PC-9 (cell line): ENCODE data around the gene EID3. TPM values are rescaled to one million over a fixed set of nuclear protein-coding genes. Genes with fewer than 3 reads are reported as not detected.
A peak's percentile ranks its signal among the peaks of the same experiment; 100 is the strongest.
"Not testable (repeated sequence)": the region's sequence is repeated elsewhere in the genome, so short reads cannot be mapped to it uniquely, and the experiment has no call there.

ENCODE experiments used
- BruUV-seq: library from RNA; stranded (reverse); fragments of 400-500 nt; replicated peaks from 2 replicates; lab custom pipeline; 2021; lab: Mats Ljungman, UMichigan
- CTCF ChIA-PET: fragments of 300-600 bp; sonication (Branson Sonifier 250); formaldehyde crosslinking; loops from one replicate; lab custom pipeline; 2022; ENCODE audit warnings: antibody characterized with exemption; lab: Charles Lee
- POLR2A ChIA-PET: fragments of 300-600 bp; sonication (Branson Sonifier 250); formaldehyde crosslinking; loops from one replicate; lab custom pipeline; 2022; ENCODE audit warnings: antibody characterized with exemption; ENCODE audit not compliant: unreplicated experiment; lab: Charles Lee
- DNase-seq, 2 experiments: peaks; one replicate each; pipeline versions ENCODE4 v3.0.0 to v3.0.0-alpha.2; 2015 to 2022; ENCODE audit warnings: mixed read lengths in 1 of 2
- H2AFZ ChIP-seq: fragments of 200-600 bp; sonication (generic); 2 replicates; pipeline ENCODE4 v1.8.1; 2017; ENCODE audit warnings: antibody characterized with exemption
- H3F3A ChIP-seq: fragments of 200-600 bp; sonication (generic); 2 replicates; pipeline ENCODE4 v1.8.1; 2017; ENCODE audit warnings: antibody characterized with exemption, mild to moderate bottlenecking, low read depth; ENCODE audit not compliant: insufficient read depth
- H3K27ac ChIP-seq: fragments of 200-600 bp; sonication (generic); 2 replicates; pipeline ENCODE4 v1.6.1; 2016; ENCODE audit warnings: mixed run types
- H3K27me3 ChIP-seq: fragments of 200-600 bp; sonication (generic); 2 replicates; pipeline ENCODE4 v1.6.1; 2016; ENCODE audit warnings: low read depth, mixed run types; ENCODE audit not compliant: insufficient read depth
- H3K36me3 ChIP-seq: fragments of 200-600 bp; sonication (generic); 2 replicates; pipeline ENCODE4 v1.6.1; 2016; ENCODE audit warnings: low read depth, mixed run types
- H3K4me1 ChIP-seq: fragments of 200-600 bp; sonication (generic); replicated peaks from 2 replicates; pipeline ENCODE4 v1.6.1; 2016; ENCODE audit warnings: mixed run types; ENCODE audit not compliant: insufficient read depth
- H3K4me2 ChIP-seq: fragments of 200-600 bp; sonication (generic); 2 replicates; pipeline ENCODE4 v1.6.1; 2017; ENCODE audit warnings: mixed run types
- H3K4me3 ChIP-seq: fragments of 200-600 bp; sonication (generic); 2 replicates; pipeline ENCODE4 v1.6.1; 2016; ENCODE audit warnings: mixed run types
- H3K79me2 ChIP-seq: fragments of 200-600 bp; sonication (generic); 2 replicates; pipeline ENCODE4 v1.6.1; 2017; ENCODE audit warnings: low read depth, mixed run types
- H3K9me2 ChIP-seq: fragments of 200-600 bp; sonication (generic); 2 replicates; pipeline ENCODE4 v1.8.1; 2017; ENCODE audit warnings: mild to moderate bottlenecking; ENCODE audit not compliant: insufficient read depth
- H3K9me3 ChIP-seq: fragments of 200-600 bp; sonication (generic); 2 replicates; pipeline ENCODE4 v1.8.1; 2016; ENCODE audit warnings: low read depth; ENCODE audit not compliant: insufficient read depth
- H4K20me1 ChIP-seq: fragments of 200-600 bp; sonication (generic); 2 replicates; pipeline ENCODE4 v1.8.1; 2017; ENCODE audit not compliant: insufficient read depth
- EZH2 ChIP-seq: fragments of 200-600 bp; sonication (generic); IDR thresholded peaks from 2 replicates; pipeline ENCODE4 v1.8.0; 2017; ENCODE audit warnings: antibody characterized with exemption, low read depth
- intact Hi-C: fragments of 100-400 bp; cut with micrococcal nuclease; formaldehyde crosslinking; loops from one replicate; pipeline ENCODE4 v1.10.0; 2022; ENCODE audit not compliant: unreplicated experiment
- total RNA-seq: library from RNA; stranded (reverse); gene quantifications from 2 replicates; pipeline ENCODE4 v1.2.3, GENCODE V29; 2021
- TF ChIP-seq, protein P1 (sequence below): fragments of 200-600 bp; sonication (generic); conservative IDR thresholded peaks from 2 replicates; pipeline ENCODE4 v1.6.1; 2017; ENCODE audit warnings: mixed run types, antibody characterized with exemption, mild to moderate bottlenecking, moderate library complexity

EID3 gene
- total RNA-seq, 1 experiment from 2014 or later = 42.4 TPM

DNA sequence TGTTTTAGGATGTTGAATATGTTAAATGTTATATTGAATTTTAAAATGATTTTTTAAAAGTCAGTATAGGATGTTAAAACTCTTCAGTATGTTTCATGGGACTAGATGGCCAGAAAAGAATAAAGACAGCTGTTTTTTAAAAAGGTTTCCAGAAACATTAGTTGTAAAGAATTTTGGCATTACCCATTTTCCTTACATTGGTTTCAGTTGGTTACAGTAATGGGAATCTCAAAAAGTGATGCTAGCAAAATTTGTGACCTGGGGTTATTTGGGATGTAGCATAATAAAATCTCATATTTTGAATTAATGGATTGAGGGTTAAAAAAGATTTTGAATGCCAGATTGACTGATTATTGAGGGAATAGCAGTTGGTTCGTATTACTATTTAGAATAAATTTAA, 25.3 kb downstream of the EID3 start:
- Histone ChIP-seq H2AFZ (no peak overlapping the region), H3K9me2 (no peaks in the 10 kb centered on the region), H3K27me3 (no peaks in the 10 kb centered on the region), H3K4me1 (peaks cover 27% of the 10 kb centered on the region; the same call in 1 of the 2 replicates), H3K79me2 (peaks cover 93% of the 10 kb centered on the region), H3K9me3 (no peaks in the 10 kb centered on the region), H4K20me1 (peaks cover 99% of the 10 kb centered on the region), H3K36me3 (peaks cover 85% of the 10 kb centered on the region), H3K4me2 (no peak overlapping the region), H3K4me3 (no peak overlapping the region), H3K27ac (peak overlapping the region; percentile 49), H3F3A (peaks cover 100% of the 10 kb centered on the region)
- ChIA-PET CTCF (interaction anchor here (1.4 kb wide), 1 partner anchor 9 kb away, joined by 13 read pairs; no protein-coding TSS in a partner anchor), POLR2A (interaction anchor here (0.6 kb wide), 1 partner anchor 11 kb away, joined by 5 read pairs; no protein-coding TSS in a partner anchor)
- no peak for DNase-seq
- intact Hi-C loops = no loop called here
- TF ChIP-seq, protein P1, sequence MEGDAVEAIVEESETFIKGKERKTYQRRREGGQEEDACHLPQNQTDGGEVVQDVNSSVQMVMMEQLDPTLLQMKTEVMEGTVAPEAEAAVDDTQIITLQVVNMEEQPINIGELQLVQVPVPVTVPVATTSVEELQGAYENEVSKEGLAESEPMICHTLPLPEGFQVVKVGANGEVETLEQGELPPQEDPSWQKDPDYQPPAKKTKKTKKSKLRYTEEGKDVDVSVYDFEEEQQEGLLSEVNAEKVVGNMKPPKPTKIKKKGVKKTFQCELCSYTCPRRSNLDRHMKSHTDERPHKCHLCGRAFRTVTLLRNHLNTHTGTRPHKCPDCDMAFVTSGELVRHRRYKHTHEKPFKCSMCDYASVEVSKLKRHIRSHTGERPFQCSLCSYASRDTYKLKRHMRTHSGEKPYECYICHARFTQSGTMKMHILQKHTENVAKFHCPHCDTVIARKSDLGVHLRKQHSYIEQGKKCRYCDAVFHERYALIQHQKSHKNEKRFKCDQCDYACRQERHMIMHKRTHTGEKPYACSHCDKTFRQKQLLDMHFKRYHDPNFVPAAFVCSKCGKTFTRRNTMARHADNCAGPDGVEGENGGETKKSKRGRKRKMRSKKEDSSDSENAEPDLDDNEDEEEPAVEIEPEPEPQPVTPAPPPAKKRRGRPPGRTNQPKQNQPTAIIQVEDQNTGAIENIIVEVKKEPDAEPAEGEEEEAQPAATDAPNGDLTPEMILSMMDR = no peak
- no TSS peak for BruUV-seq

DNA sequence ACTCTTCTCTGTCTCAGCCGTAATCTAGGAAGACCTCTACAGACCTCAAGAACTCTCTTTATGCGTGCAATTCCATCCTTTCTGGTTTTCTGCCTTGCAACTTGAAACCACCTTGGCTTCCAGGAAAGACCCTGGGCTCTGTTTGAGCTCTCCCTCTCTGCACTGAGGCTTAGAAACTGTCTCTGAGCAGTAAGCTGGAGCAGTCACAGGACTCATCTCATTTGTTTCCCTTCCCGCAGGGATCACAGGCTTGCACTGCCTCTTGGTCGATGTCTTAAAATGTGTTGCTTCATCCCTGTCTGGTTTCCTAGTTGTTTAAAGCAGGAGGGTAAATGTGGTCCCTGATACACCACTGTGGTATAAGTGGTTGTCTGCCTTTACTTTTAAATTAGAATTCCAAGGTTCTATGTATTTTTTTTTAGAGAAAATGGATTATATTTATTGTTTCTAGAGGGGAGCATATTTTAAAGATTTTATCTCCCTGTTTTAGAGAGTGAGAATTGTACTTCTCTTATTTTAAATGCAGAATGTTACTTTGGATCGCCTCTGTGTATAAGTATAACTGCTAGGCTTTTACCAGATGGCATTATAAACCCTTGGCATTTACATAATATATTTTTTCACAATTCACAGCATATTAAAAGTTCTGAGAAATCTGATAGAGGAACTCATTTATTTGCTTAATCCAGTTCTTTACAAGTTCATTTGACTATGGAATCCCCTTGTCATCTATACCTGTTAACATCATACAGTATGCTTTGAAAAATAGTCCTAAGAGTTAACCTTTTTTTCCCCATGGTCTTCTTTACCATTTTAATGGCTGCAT, 26.4 kb downstream of the EID3 start:
- H3K4me2 ChIP-seq = no peak overlapping the region
- no peak overlapping the region for H3K4me3 ChIP-seq
- no peak overlapping the region for H2AFZ ChIP-seq
- H3K36me3 ChIP-seq = peaks cover 87% of the 10 kb centered on the region
- H3K27me3 ChIP-seq = no peaks in the 10 kb centered on the region
- peaks cover 93% of the 10 kb centered on the region for H3K79me2 ChIP-seq
- ChIA-PET CTCF (no interaction called here), POLR2A (no interaction called here)
- peaks cover 100% of the 10 kb centered on the region for H3F3A ChIP-seq
- peak overlapping the region; percentile 49 for H3K27ac ChIP-seq
- H3K9me3 ChIP-seq = no peaks in the 10 kb centered on the region
- TF ChIP-seq, protein P1 = no peak
- peaks cover 32% of the 10 kb centered on the region; the same call in 1 of the 2 replicates for H3K4me1 ChIP-seq
- intact Hi-C loops = no loop called here
- peaks cover 99% of the 10 kb centered on the region for H4K20me1 ChIP-seq
- no TSS peak for BruUV-seq
- DNase-seq = no peak
- H3K9me2 ChIP-seq = no peaks in the 10 kb centered on the region

DNA sequence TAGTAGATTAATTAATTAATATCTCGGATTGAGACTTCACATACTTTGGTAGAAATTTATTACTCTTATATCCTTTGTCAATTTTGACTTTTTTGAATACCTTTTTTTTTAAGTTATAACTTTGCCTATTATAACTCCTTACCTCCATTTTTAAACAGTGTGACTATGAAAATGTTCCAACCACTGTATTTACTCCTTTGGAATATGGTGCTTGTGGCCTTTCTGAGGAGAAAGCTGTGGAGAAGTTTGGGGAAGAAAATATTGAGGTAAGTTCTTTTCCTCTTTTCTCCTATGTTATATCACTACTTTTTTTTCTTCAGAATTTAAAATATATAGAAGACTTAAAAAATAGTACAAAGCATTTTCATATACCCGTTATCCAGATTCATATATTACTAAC, 27.8 kb downstream of the EID3 start:
- Histone ChIP-seq H3K4me3 (no peak overlapping the region), H3K27me3 (no peaks in the 10 kb centered on the region), H3K9me2 (no peaks in the 10 kb centered on the region), H3K4me1 (peaks cover 32% of the 10 kb centered on the region; the same call in 1 of the 2 replicates), H3K4me2 (no peak overlapping the region), H2AFZ (no peak overlapping the region), H3K9me3 (no peaks in the 10 kb centered on the region), H3K36me3 (peaks cover 88% of the 10 kb centered on the region), H3K79me2 (peaks cover 93% of the 10 kb centered on the region), H4K20me1 (peaks cover 99% of the 10 kb centered on the region), H3F3A (peaks cover 100% of the 10 kb centered on the region), H3K27ac (peak overlapping the region; percentile 62)
- BruUV-seq = no TSS peak
- DNase-seq = no peak
- POLR2A ChIA-PET = no interaction called here
- intact Hi-C loops = no loop called here
- no peak for TF ChIP-seq EZH2
- TF ChIP-seq, protein P1 = no peak
- CTCF ChIA-PET = no interaction called here

DNA sequence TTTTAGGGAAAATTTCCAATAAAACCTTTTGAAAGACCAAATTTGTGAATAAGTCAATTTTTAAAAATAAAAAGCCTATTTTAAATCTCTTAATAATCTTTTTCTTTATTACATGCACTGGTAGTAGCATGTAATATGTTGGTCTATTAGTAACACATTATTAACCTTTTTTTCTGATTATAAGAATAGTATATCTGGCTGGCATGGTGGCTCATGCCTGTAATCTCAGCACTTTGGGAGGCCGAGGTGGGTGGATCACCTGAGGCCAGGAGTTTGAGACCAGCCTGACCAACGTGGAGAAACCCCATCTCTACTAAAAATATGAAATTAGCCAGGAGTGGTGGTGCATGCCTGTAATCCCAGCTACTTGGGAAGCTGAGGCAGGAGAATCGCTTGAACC, 28.7 kb downstream of the EID3 start:
- H2AFZ ChIP-seq, CTCF ChIA-PET, H3K4me3 ChIP-seq, BruUV-seq, H3K4me2 ChIP-seq, H3K9me2 ChIP-seq, DNase-seq, H3K27me3 ChIP-seq, POLR2A ChIA-PET, intact Hi-C loops, H3K9me3 ChIP-seq: not testable (repeated sequence)
- Histone ChIP-seq H3K4me1 (peaks cover 41% of the 10 kb centered on the region; the same call in 1 of the 2 replicates), H4K20me1 (peaks cover 99% of the 10 kb centered on the region), H3K36me3 (peaks cover 88% of the 10 kb centered on the region), H3F3A (peaks cover 100% of the 10 kb centered on the region), H3K79me2 (peaks cover 93% of the 10 kb centered on the region), H3K27ac (peak overlapping the region; percentile 62)
